GM10847 (cell line): ENCODE results near the gene SEMA5B.

Source experiments
- POLR2A ChIP-seq: IDR thresholded peaks from 2 replicates; pipeline ENCODE4 v1.6.1; 2011; ENCODE audit not compliant: insufficient read length; ENCODE audit errors: extremely low read depth

The SEMA5B gene

GRCh38 chr3:122964811-122965210 is 62.8 kb downstream of the SEMA5B start:
- no peak for TF ChIP-seq POLR2A

GRCh38 chr3:122962149-122962548 is 65.4 kb downstream of the SEMA5B start:
- TF ChIP-seq POLR2A, result no peak

DNA sequence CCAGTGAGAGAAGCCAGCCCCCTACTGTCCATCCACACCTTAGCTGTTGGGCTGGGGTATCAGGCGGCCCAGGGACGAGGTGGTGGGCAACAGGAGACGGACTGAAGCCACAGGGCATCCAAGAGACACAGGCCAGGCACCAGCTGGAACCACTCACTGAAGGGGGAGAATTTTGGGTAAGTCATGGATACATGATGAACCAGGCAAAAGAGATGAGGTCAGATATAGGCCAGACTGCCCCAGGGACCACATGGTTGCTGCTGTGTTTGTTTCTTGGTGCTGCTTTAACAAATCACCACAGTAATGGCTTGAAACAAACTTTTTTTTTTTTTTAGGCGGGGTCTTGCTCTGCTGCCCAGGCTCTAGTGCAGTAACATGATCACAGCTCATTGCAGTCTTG is 66.4 kb downstream of the SEMA5B start:
- TF ChIP-seq POLR2A, result no peak

DNA sequence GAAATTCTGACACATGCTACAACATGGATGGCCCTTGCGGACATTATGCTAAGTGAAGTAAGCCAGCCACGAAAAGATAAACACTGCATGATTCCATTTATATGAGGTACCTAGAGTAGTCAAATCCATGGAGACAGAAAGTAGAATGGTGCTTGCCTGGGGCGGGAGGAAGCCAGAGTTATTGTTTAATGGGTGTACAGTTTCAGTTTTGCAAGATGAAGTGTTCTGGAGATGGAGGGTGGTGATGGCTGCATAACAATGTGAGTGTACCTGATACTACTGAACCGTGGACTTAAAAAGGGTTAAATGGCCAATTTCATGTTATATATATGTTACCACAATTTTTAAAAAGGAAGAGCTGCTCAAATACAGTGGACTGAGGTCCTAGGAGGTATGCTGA is 66.9 kb downstream of the SEMA5B start:
- no peak for TF ChIP-seq POLR2A

- no peak for TF ChIP-seq POLR2A
These were observed 68.2 kb downstream of the SEMA5B start for GRCh38 chr3:122959339-122959738.

DNA sequence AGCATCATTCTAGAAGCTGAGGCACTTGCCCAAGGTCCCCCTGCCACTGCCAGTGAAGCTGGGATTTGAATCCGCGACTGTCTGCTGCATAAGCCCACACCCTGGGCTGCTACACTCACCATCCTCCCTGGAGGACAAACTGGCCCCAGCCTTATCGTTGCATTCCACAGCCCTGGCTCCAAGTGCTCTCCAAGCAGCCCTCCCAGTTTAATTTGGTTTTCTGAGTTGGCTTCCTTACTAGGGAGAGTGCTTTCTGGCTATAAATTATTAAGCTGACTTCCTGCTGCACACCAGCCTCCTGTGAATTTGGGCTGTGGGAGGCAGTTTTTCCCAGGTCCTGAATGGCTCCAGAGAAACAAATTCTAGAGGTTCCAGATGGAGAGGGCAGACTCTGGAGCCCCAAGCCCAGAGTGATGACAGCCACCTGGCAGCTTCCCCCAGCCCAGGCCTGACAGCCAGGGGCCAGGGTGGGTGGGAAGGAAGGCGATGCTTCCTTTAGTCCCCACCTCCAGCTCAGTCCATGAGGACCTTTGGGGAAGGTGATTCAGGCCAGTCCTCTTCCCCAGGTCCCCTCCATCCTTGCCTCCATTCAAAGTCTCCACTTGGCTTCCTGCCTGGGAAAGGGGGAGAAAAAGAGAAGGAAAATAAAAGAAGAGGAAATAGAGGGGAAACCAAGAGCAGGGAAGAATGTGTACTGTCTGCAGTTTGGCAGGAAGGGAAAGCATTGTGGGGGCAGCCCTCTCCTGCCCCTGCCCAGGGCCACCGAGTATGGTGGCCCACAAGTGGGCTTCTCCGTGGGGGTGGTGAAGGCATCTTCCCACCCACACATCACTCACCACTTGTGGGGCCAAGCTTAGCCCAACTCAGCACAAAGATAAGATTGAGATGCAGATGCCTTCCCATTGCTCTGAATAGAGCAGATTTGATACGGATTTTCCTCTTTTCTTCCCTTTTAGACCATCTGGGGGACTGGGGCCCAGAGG is 69.6 kb downstream of the SEMA5B start:
- no peak for TF ChIP-seq POLR2A

DNA sequence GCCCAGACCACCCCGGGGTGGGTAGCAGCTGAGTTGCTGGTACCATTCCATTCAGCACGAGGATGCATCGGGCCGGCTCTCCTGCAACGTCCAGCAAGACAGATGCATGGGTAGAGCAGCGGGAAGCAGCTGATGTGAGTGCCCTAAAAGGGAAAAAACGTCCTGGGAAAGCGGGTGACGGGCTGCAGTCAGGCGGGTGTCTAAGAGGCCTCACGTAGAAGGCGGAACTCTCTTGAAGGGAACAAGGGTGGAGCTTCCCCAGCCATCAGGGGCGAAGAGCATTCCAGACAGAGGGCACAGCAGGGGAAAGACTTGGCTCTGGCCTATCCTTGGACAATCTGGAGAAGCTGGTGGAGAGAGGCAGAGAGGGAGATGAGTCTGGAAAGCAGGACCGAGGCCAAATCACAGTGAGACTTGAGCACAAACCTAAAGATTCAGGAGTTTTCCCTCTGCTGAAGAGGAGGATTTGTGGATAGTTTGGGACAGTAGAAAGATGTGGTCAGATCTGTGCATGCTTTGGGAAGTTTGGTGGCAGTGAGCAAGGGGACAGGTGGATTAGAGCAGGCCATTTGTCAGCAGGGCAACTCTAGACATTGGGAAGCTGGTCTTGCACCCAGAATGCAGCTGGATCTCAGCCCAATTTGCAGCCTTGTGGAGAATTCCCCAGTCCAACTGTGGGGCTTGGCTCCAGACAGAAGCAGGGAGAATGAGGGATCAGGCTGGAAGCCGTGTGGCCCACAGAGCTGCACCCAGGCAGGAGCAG is 70.7 kb downstream of the SEMA5B start:
- no peak for TF ChIP-seq POLR2A

GRCh38 chr3:122955916-122956692 is 71.5 kb downstream of the SEMA5B start:
- TF ChIP-seq POLR2A, result no peak

DNA sequence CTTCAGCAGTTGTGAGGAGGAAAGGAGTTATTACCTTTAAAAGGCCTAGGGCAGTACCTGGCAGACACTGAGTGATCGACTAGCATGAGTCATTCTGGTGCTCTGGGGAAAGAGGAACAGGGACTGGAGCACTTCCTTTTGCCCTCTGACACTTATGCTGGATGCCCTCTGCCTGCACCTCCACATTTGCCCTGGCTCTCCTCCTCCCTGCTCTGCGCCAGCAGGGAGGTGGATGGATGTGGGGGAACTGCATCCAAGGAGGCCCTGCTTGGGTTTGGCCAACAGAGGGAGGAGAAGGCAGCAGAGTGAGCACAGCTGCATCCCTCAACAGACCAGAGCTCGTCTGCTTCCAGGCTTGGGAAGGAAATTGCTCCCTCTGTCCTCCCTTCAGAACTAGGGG is 75.0 kb downstream of the SEMA5B start:
- TF ChIP-seq POLR2A, result no peak

DNA sequence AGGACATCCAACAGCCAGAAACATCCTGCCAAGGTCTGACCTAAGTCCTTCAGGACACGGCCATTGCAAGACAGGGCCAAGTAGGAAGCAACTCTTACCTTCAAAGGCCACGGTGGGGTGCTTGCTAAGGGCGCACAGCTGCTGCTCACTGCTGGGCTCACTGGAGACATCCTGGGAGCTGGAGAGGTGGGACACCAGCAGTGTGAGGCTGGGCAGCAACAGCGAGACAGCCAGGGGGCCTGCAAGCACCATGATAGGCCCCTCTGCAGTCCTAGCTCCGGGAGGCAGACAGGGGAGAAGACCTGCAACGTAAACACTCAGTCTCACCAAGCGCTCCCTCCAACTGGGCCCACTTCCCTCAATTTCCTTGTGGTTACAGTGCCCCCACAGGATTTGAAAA is 79.2 kb downstream of the SEMA5B start:
- no peak for TF ChIP-seq POLR2A

DNA sequence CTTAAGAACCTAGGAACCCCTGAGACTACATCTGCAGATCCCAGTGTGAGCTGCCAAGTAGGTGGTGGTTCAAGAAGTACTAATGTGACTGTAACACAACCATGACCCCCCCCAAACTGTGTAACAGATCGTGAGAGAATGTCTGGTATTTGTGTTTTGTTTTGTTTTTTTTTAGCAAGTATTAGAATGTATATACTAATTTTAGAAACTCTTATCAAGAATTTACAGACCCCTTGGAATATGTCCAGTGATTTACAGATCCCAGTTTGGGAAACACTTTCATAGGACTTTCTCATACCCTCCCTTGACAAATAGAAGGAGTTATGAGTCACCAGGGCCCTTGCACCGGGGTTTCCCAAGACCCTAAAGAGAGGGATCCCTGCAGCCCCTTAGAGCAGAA is 79.8 kb downstream of the SEMA5B start:
- no peak for TF ChIP-seq POLR2A

- TF ChIP-seq POLR2A, result no peak
These were observed 80.4 kb downstream of the SEMA5B start for GRCh38 chr3:122947196-122947595.

DNA sequence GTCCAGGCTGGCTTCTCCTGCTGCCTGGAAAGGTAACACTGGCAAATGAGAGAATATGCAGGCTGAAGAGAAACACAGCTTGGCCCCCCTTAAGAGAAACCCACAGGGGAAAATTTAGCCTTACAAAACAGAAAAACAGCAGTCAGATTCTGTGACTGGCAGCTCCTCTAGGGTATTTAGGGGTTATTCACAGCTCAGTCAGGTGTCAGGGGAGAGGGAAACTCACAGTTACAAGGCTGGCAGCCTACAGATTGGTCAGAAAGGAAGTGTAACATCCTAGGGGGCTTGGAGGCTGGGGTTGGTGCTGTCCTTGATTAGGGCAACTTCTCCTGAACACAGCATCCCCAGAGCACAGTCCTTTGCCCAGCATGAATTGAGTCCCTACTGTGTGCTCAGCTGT is 81.4 kb downstream of the SEMA5B start:
- no peak for TF ChIP-seq POLR2A

DNA sequence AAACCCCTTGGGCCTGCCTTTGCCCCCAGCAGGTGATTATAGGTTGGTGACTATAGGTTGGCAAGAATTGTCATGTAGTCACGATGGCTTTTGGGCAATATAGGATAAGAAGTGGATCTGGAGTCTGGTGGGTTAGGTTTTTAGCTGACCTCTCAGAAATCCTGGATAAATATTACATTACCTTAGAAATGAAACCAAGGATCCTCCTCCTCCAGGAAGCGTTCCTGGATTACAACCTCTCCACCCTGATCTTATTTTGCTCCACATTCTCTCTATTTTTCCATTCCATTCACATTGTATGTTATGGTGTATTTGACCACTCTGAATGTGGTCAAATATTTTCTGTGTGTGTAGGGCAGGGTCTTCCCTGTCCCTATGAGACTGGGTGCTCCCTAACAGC is 82.3 kb downstream of the SEMA5B start:
- no peak for TF ChIP-seq POLR2A

DNA sequence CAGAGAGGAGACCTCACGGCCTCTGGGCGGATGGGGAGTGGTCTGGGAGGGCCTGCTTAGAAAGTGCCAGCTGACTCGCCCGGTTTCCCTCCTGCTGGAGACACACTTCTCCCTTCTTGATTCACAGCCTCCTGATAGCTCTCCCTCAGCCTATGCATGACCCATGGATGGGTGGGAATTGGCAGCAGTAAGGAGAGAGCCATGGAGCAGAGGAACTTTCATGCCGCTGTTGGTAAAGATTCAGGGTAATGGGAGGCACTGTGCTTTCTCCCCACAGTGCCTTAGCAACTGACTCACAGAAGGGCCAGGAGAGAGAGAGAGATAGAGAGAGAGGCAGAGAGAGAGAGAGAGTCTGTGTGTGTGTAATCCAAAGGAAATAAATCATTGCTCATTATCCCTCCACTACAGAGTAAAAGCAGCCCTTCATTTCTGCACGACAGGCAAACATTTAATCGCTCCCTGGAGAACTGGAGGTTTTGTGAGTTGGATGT is 82.8 kb downstream of the SEMA5B start:
- TF ChIP-seq POLR2A, result no peak
